Testis (tissue), 3 donors: ENCODE data around the gene MED7. TPM values are rescaled to one million over a fixed set of nuclear protein-coding genes. Genes with fewer than 3 reads are reported as not detected.

ENCODE experiments used
- DNase-seq: peaks from one replicate; pipeline ENCODE4 v3.0.0-alpha.2; 2019
- H3K27ac ChIP-seq, 2 donors: fragments of 200-600 bp; sonication (generic); one replicate each; pipeline ENCODE4 v1.5.1; 2019
- H3K27me3 ChIP-seq: fragments of 200-600 bp; sonication (generic); one replicate; pipeline ENCODE4 v1.5.1; 2019
- H3K36me3 ChIP-seq: fragments of 200-600 bp; sonication (generic); one replicate; pipeline ENCODE4 v1.5.1; 2017; ENCODE audit warnings: low read depth; ENCODE audit errors: missing control alignments
- H3K4me1 ChIP-seq: fragments of 200-600 bp; sonication (generic); one replicate; pipeline ENCODE4 v1.5.1; 2019
- H3K4me3 ChIP-seq, 2 donors: fragments of 200-600 bp; sonication (generic); one replicate each; pipeline ENCODE4 v1.5.1; 2017 to 2019
- H3K9me3 ChIP-seq: fragments of 200-600 bp; sonication (generic); one replicate; pipeline ENCODE4 v1.5.1; 2017
- CTCF ChIP-seq, 3 experiments: fragments of 450-650 bp in 2 of 3; fragments of 200-600 bp in 1 of 3; sonication (generic) in 1 of 3; IDR thresholded peaks; one replicate each; pipeline ENCODE4 v1.5.1; 2016 to 2019; ENCODE audit warnings: antibody characterized with exemption in 3 of 3, mild to moderate bottlenecking in 2 of 3, moderate library complexity in 1 of 3
- POLR2A ChIP-seq: fragments of 450-650 bp; IDR thresholded peaks from one replicate; pipeline ENCODE4 v1.6.1; 2017; ENCODE audit warnings: antibody characterized with exemption, mild to moderate bottlenecking, moderate library complexity
- WGBS, 2 donors: methylation state at CpG; one replicate each; pipeline ENCODE4 v1.1.5; 2018; 5-methylcytosine and 5-hydroxymethylcytosine counted together
- intact Hi-C: fragments of 100-400 bp; cut with DNase I; formaldehyde crosslinking; loops from one replicate; pipeline ENCODE4 v1.15.1; 2023; ENCODE audit warnings: low total_unique reads
- polyA plus RNA-seq: library from polyadenylated mRNA; stranded (reverse); fragments of 350-450 nt; fragmentation: Illumina TruSeq; extraction: RNeasy Lipid Tissue Mini Kit (QIAGEN cat#74804); gene quantifications from one replicate; pipeline ENCODE4 v1.2.3, GENCODE V29; 2014; ENCODE audit warnings: low read depth, low replicate concordance; ENCODE audit not compliant: insufficient read depth
- total RNA-seq, 2 donors: library from RNA; depleted of rRNA; stranded (reverse); fragments of >200 nt; gene quantifications; one replicate each; pipeline ENCODE4 v1.2.3, GENCODE V29; 2016

Gene MED7
- total and polyA plus RNA-seq, 3 donors from 2014 or later = 16.8 to 50.3 (median 21.1) TPM

- Histone ChIP-seq H3K9me3 (no peaks in the 10 kb centered on the region), H3K4me1 (no peaks in the 10 kb centered on the region), H3K27me3 (no peaks in the 10 kb centered on the region), H3K27ac (no peak overlapping the region), H3K4me3 (no peak overlapping the region), H3K36me3 (no peaks in the 10 kb centered on the region)
- intact Hi-C loops = no loop called here
- no peak for DNase-seq
- TF ChIP-seq CTCF (IDR thresholded peaks at IDR 0.05) = no peak
- no peak for TF ChIP-seq POLR2A
- WGBS, 2 donors = 83 to 90% methylated on average over 4 of the region's 4 CpGs
Observed at GRCh38 chr5:157167214-157167621, 24.6 kb upstream of the MED7 start.

- no peaks in the 10 kb centered on the region for H3K36me3 ChIP-seq
- no peaks in the 10 kb centered on the region for H3K27me3 ChIP-seq
- H3K4me1 ChIP-seq = no peaks in the 10 kb centered on the region
- no peaks in the 10 kb centered on the region for H3K9me3 ChIP-seq
- intact Hi-C loops = no loop called here
- no peak for DNase-seq
- H3K4me3 ChIP-seq = no peak within 1 kb of the TSS
- H3K27ac ChIP-seq = no peak within 1 kb of the TSS
- TF ChIP-seq CTCF (IDR thresholded peaks at IDR 0.05) (no peak), POLR2A (no peak)
- WGBS, 2 donors = 91 to 96% methylated on average over 7 of the region's 7 CpGs
Observed at GRCh38 chr5:157166214-157167213, 23.8 kb upstream of the MED7 start, which contains the start of gene GARIN3. GARIN3 (minus strand) TSS chr5:157166264; CDS start chr5:157166168, 96 bp downstream.

DNA sequence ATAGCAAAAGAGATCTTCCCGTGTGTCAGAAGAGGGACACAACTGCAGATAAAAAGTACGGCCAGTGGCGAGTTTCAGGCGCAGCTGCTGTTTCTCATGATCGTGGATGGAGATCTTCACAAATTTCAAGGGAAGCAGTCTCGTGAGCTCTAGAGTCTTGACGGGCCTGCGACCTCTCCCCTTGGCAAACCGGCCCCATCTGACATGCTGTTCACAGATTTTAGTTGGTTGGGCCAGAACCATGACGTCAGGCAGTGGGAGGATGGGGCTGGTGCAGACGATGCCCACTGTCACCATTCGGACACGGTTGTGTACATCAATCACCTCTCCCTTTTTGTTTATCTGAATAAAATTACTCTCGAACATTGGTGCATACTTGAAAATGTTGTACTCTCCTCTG, 23.0 kb upstream of the MED7 start:
- no peak for TF ChIP-seq POLR2A
- no peak for TF ChIP-seq CTCF (IDR thresholded peaks at IDR 0.05)
- no peaks in the 10 kb centered on the region for H3K4me1 ChIP-seq
- no peaks in the 10 kb centered on the region for H3K27me3 ChIP-seq
- no peak overlapping the region for H3K27ac ChIP-seq
- DNase-seq = no peak
- H3K4me3 ChIP-seq = no peak overlapping the region
- no peaks in the 10 kb centered on the region for H3K9me3 ChIP-seq
- WGBS, 2 donors = 87% methylated on average over 14 of the region's 14 CpGs
- H3K36me3 ChIP-seq = no peaks in the 10 kb centered on the region
- intact Hi-C loops = no loop called here

DNA sequence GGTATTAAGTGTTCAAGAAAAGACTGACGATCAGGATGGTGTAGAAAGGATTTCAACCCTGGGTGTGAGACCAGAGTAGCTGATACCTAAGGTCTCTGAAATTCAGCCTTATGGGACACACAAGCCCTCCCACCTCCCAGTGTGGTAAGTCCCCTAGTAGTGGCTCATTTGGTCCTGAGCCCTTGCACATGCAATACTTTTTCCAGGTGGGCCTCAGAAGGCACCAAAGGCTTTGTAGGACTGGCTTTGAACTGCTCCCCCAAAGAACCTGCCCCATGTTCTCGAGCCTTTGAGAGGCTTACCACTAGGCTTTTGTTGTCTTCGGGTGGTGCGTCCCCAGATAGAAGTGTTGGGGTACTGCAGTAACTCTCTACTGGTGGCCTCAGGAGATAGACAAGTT, 22.6 kb upstream of the MED7 start:
- intact Hi-C loops = no loop called here
- Histone ChIP-seq H3K36me3 (no peaks in the 10 kb centered on the region), H3K9me3 (no peaks in the 10 kb centered on the region), H3K27me3 (no peaks in the 10 kb centered on the region), H3K4me3 (no peak overlapping the region), H3K4me1 (no peaks in the 10 kb centered on the region), H3K27ac (no peak overlapping the region)
- 90 to 94% methylated on average over 4 of the region's 4 CpGs for WGBS, 2 donors
- no peak for DNase-seq
- TF ChIP-seq CTCF (IDR thresholded peaks at IDR 0.05) = no peak
- no peak for TF ChIP-seq POLR2A
